RWPE2 (cell line): ENCODE results near the gene ZKSCAN4.

Experiments
- ATAC-seq: fragments of 200-7000 bp; cut with Tn5 transposase; 3 replicates; pipeline ENCODE4 v1.9.1; 2021; ENCODE audit warnings: low read depth
- DNase-seq: peaks from one replicate; pipeline ENCODE4 v3.0.0-alpha.2; 2020; ENCODE audit warnings: low spot score
- H3K27ac ChIP-seq: fragments of 450-650 bp; 2 replicates; pipeline ENCODE4 v1.5.1; 2017; ENCODE audit warnings: mild to moderate bottlenecking; ENCODE audit not compliant: poor library complexity, severe bottlenecking
- H3K27me3 ChIP-seq: fragments of 250-450 bp; sonication (Bioruptor Pico); 2 replicates; pipeline ENCODE4 v1.5.1; 2021; ENCODE audit warnings: mild to moderate bottlenecking, moderate library complexity; ENCODE audit not compliant: insufficient read depth, poor library complexity, severe bottlenecking
- H3K36me3 ChIP-seq: fragments of 250-450 bp; sonication (Bioruptor Pico); 2 replicates; pipeline ENCODE4 v1.5.1; 2020; ENCODE audit warnings: low read depth, mild to moderate bottlenecking, moderate library complexity
- H3K4me1 ChIP-seq: fragments of 250-450 bp; sonication (Bioruptor Pico); 2 replicates; pipeline ENCODE4 v1.5.1; 2021; ENCODE audit warnings: mild to moderate bottlenecking, moderate library complexity; ENCODE audit not compliant: insufficient read depth, poor library complexity, severe bottlenecking
- H3K4me3 ChIP-seq: fragments of 250-450 bp; sonication (Bioruptor Pico); 2 replicates; pipeline ENCODE4 v1.5.1; 2021; ENCODE audit warnings: mild to moderate bottlenecking, moderate library complexity; ENCODE audit not compliant: severe bottlenecking
- H3K9me3 ChIP-seq: fragments of 250-450 bp; sonication (Bioruptor Pico); 2 replicates; pipeline ENCODE4 v1.5.1; 2021; ENCODE audit warnings: mild to moderate bottlenecking, moderate library complexity; ENCODE audit not compliant: severe bottlenecking
- CTCF ChIP-seq: fragments of 450-650 bp; IDR thresholded peaks from one replicate; pipeline ENCODE4 v1.5.1; 2017; ENCODE audit warnings: mild to moderate bottlenecking, moderate library complexity; ENCODE audit not compliant: poor library complexity, severe bottlenecking

The ZKSCAN4 gene

GRCh38 chr6:28254121-28254519 lies 2.1 kb upstream of the ZKSCAN4 start:
- no peak for DNase-seq
- Histone ChIP-seq H3K4me3 (no peak overlapping the region), H3K36me3 (peaks cover 16% of the 10 kb centered on the region), H3K9me3 (no peaks in the 10 kb centered on the region), H3K27ac (no peak overlapping the region), H3K4me1 (peaks cover 12% of the 10 kb centered on the region), H3K27me3 (no peaks in the 10 kb centered on the region)
- ATAC-seq: no peak
- TF ChIP-seq CTCF: no peak

GRCh38 chr6:28251661-28252008 lies 434 bp downstream of the ZKSCAN4 start:
- Histone ChIP-seq H3K4me1 (peaks cover 12% of the 10 kb centered on the region), H3K4me3 (peak overlapping the region; percentile 68), H3K36me3 (peaks cover 27% of the 10 kb centered on the region), H3K27ac (peak overlapping the region; percentile 25), H3K9me3 (no peaks in the 10 kb centered on the region), H3K27me3 (no peaks in the 10 kb centered on the region)
- TF ChIP-seq CTCF: no peak
- peak; percentile 55 for ATAC-seq
- DNase-seq: no peak

DNA sequence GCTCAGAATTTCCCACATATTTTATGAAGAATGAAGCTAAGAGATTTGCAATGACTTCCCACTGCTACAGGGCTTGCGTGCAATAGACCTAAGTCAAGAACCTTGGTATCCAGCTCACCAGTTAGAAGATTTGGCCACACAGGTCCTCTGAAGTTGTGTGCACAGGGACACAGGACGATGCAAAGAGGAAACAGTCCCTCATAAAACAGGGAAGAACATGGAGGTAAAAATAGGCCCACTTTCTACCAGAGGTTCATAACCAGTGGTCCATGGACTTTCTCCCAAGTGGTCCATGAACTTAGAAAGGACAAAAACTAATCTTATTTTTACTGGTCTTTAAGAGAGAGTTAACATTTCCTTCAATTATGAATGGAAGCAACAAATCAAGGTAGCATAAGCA lies 1.3 kb downstream of the ZKSCAN4 start:
- Histone ChIP-seq H3K9me3 (no peaks in the 10 kb centered on the region), H3K27me3 (no peaks in the 10 kb centered on the region), H3K27ac (no peak overlapping the region), H3K4me1 (peaks cover 12% of the 10 kb centered on the region), H3K4me3 (peak overlapping the region; percentile 68), H3K36me3 (peaks cover 29% of the 10 kb centered on the region)
- TF ChIP-seq CTCF: no peak
- no peak for ATAC-seq
- no peak for DNase-seq

DNA sequence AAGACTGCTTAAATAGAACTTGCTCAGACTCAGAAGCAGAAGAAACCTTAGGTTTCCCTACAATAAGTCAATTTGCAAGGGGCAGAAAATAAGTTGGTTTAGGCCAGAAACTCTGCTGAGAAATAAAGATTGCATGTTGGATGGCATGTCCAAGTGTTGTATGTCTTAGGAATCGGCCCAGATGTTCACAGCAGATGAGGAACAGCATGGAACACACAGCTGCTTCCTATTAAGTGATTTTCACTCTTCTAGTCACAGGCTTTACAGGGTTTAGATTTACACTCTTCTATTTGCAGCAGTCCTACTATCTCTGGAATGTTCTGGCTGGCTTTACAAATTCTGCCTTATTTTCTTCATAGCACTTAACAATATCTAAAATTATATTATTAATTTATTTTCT lies 3.2 kb downstream of the ZKSCAN4 start:
- H3K4me1 ChIP-seq: peaks cover 12% of the 10 kb centered on the region
- ATAC-seq (no peak), DNase-seq (no peak)
- no peak for TF ChIP-seq CTCF
- no peaks in the 10 kb centered on the region for H3K27me3 ChIP-seq
- peaks cover 45% of the 10 kb centered on the region for H3K36me3 ChIP-seq
- no peaks in the 10 kb centered on the region for H3K9me3 ChIP-seq
- no peak overlapping the region for H3K27ac ChIP-seq
- H3K4me3 ChIP-seq: no peak overlapping the region

- Histone ChIP-seq H3K4me1 (no peaks in the 10 kb centered on the region), H3K9me3 (no peaks in the 10 kb centered on the region), H3K36me3 (peaks cover 40% of the 10 kb centered on the region), H3K27me3 (no peaks in the 10 kb centered on the region), H3K4me3 (no peak overlapping the region), H3K27ac (no peak overlapping the region)
- DNase-seq: no peak
- TF ChIP-seq CTCF: no peak
- ATAC-seq: no peak
Measured at GRCh38 chr6:28245206-28245941, 6.7 kb downstream of the ZKSCAN4 start.
